NCI-H2029 treated with DMSO at 0.1 percent for 48 hours (cell line): ENCODE results near the gene LRTM2.

Experiments
- DNase-seq: peaks from one replicate; lab custom pipeline; 2025; lab: John Stamatoyannopoulos, UW

LRTM2 gene

DNA sequence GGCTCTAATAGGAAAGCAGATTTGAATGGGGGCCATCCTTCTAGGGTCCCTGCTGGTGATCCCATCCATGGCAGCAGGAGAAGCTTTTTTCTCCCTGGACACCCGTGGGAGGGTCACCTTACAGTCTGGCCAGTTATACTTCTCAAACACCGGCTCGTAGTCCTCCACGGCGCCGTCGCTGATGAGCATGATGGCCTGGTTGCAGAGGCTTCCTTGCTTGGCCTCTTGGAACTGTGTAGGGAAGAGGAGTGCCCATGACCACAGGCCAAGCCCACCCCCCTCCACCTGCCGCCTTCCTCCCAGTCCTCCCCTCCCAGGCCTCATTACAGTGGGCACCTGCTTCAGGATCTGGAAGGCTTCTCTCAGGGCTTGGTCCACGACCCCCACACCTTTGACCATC, 64.3 kb downstream of the LRTM2 start:
- no peak for DNase-seq

DNA sequence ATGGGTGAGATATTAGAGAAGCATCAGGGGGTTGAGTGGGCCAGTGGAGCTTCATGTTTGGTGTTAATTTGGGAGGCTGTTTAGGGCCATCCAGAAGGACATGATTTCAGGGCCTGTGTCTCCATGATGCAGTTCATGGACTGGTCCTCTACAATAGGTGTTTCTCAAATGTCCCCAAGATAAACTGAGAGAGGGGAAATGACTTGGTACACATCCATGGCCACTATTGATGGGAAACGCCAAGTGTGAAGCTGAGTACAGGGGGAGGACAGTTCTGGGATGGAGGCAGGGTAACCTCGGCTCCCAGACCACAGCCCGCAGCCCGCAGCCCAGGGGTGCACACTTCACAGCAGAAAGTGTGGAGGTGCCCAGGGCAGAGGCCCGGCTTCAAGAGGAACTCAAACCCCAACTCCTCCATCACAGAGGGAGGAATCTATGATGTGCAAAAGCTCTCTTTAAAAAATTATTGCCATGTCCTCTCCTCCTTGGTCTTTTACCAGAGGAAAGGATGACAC, 64.8 kb downstream of the LRTM2 start:
- no peak for DNase-seq

DNA sequence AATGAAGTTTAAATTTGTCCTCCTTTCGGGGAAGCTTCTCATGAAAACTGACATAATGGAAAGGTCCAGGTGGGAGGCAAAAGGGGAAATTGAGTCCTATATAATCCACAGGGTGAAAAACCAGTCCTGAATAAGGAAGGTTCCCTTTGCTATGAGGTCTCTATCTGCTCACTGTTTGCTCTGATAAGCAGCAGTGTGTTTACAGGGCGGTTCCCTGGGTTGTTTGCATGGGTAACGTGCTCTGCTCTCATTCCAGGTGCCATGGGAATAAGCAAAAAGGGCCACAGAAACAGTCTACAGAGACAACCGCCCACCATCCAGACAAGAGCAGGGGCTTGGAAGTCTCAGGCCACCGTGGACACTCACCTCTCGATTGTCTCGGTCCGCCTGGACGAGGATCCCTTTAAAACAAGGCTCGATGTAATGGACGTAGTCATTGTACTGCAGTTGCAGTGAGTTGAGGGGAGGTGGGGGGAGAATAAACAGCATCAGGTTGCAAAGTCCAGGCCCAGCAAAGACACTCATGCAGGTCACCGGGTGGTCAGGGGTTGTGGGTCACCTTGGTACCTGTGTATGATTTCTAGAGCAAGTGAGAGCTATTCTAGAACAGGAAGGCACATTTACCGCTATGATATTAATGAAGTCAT, 65.4 kb downstream of the LRTM2 start:
- no peak for DNase-seq
